Lower leg skin (tissue), 3 donors: ENCODE measurements around the gene CLCN6.

Source experiments
- CTCF ChIP-seq, 3 donors: fragments of 450-650 bp; IDR thresholded peaks; one replicate each; pipeline ENCODE4 v1.5.1; 2016; ENCODE audit warnings: antibody characterized with exemption in 3 of 3, mild to moderate bottlenecking in 3 of 3, moderate library complexity in 2 of 3
- POLR2A ChIP-seq, 2 donors: fragments of 450-650 bp; IDR thresholded peaks; one replicate each; pipeline ENCODE4 v1.6.1; 2016 to 2017; ENCODE audit warnings: antibody characterized with exemption in 2 of 2, mild to moderate bottlenecking in 1 of 2, moderate library complexity in 1 of 2

- TF ChIP-seq CTCF (IDR thresholded peaks at IDR 0.05) (no peak), POLR2A (IDR thresholded peaks at IDR 0.05) (no peak)
Measured at GRCh38 chr1:11767922-11768704, 37.9 kb upstream of the CLCN6 start.
